HUDEP-2 (cell line): ENCODE measurements around the gene POTEB.
"Not testable (repeated sequence)": the region's sequence is repeated elsewhere in the genome, so short reads cannot be mapped to it uniquely, and the experiment has no call there.

ENCODE experiments used
- DNase-seq, 76 experiments: peaks; one replicate each; lab custom pipeline; 2025; ENCODE audit not compliant: unreplicated experiment in 76 of 76; lab: John Stamatoyannopoulos, UW

Gene POTEB

GRCh38 chr15:21877635-21878034 is at the start of gene POTEB:
Gene POTEB (minus strand): TSS chr15:21877735. CDS start chr15:21877246, 489 bp downstream.
- not testable (repeated sequence) for DNase-seq

GRCh38 chr15:21890955-21891354 is 13.4 kb upstream of the POTEB start:
- DNase-seq = not testable (repeated sequence)

- DNase-seq = not testable (repeated sequence)
Observed at GRCh38 chr15:21889542-21889941, 12.0 kb upstream of the POTEB start.

- not testable (repeated sequence) for DNase-seq
Observed at GRCh38 chr15:21838831-21839230, 38.7 kb downstream of the POTEB start.
